Raji (cell line): ENCODE data around the gene DPM2.

Experiments used
- POLR2A ChIP-seq: IDR thresholded peaks from 2 replicates; pipeline ENCODE4 v1.6.1; 2011; ENCODE audit warnings: low read depth, low read length, control low read depth; ENCODE audit not compliant: insufficient read depth

Gene DPM2

DNA sequence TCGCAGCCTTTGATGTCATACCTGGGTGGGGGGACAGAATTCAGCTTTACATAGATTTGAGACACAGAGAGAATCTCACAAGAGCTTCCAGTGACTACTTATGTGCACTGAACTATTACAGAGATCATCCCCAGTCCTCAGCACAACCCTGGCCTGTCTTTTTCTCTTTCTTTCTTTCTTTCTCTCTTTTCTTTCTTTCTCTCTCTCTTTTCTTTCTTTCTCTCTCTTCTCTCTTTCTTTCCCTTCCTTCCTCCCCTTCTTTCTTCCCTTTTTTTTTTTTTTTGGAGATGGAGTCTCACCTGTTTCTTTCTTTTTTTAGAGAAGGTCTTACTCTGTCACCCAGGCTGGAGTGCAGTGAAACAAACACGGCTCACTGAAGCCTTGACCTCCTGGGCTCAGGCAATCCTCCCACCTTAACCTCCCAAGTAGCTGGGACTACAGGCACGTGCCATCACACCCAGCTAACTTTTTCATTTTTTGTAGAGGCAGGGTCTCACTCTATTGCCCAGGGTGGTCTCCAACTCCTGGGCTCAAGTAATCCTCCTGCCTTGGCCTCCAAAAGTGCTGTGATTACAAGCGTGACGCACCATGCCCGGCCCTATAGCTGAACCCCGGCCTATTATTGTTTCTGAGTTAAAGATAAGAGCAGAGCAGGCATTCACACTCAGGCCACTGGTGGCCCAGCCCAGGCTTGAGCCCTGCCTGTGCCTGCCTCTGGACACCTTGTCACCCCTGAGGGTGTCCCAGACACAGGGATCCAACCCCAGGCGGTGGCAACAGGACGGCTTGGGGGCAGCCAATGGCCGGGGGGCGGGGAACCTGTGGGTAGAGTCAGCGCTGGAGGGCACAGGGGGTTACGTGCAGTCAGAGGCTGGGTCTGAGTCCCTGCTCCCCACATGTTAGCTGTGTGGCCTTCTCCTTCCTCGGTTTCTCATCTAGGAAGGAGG, 11.4 kb downstream of the DPM2 start:
- no peak for TF ChIP-seq POLR2A

DNA sequence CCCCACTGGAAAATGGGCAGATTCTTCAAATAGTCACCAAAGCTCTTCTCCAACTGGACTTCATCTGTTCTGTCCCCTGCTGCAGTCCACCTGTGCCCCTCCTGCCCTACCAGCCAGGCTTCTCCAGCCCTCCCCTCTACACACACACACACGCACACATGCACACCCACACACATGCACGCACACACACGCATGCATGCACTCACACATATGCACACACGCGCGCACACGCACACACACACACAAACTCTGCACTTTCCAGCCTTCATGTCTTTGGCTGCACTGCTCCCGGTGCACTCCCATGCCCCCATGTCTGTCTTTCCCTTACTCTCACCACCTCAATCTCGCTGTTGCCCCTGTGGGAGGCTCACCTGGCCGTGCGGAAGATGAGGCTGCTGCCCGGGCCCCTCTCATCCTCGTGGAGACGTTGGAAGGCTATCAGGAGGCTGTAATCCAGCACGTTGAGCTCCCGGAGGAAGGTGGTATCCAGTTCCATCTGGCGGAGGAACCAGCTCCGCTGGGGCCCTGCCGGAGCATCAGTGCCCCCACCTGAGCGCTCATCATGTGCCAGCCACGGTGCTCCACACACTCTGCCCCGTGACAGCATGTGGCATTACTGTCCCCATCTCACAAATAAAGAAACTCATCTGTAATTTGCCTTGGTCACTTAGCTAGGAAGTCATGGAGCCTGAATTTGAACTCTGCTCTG, 12.8 kb downstream of the DPM2 start:
- no peak for TF ChIP-seq POLR2A

DNA sequence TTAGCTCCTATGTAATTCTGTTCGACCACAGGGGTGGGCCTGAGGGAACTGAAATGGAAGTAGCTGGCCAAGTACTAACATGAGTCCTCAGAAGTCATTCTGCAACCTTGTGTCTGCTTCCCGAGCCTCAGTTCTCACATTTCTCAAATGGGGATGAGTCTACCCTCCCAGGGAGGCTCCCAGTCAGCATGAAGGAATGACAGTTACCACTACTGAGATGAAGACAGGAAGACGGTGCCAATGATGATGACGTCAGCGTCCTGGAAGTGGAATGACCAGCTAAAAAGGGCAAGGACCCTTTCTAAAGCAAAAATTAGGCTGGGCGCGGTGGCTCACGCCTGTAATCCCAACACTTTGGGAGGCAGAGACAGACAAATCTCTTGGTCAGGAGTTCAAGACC, 13.9 kb downstream of the DPM2 start:
- TF ChIP-seq POLR2A: no peak

DNA sequence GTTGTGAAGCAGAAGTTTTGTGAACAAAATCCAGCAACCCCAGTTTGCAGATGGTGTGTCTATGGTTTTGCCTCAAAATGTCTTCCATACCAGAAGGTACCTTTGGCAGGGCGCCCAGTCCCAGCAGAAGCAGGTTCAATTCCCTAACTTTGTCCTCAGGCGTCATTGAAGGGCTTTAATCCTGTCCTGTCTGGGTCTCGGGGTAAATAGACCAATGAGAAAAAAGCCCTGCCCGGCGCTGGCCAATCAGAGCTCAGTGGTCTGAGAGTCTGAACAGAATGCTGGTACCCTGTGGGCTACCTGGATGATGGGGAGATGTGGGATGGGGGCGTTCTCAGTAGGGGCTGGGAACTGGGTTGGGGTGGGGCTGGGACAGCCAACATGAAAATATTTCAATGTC, 14.6 kb downstream of the DPM2 start:
- TF ChIP-seq POLR2A: no peak

DNA sequence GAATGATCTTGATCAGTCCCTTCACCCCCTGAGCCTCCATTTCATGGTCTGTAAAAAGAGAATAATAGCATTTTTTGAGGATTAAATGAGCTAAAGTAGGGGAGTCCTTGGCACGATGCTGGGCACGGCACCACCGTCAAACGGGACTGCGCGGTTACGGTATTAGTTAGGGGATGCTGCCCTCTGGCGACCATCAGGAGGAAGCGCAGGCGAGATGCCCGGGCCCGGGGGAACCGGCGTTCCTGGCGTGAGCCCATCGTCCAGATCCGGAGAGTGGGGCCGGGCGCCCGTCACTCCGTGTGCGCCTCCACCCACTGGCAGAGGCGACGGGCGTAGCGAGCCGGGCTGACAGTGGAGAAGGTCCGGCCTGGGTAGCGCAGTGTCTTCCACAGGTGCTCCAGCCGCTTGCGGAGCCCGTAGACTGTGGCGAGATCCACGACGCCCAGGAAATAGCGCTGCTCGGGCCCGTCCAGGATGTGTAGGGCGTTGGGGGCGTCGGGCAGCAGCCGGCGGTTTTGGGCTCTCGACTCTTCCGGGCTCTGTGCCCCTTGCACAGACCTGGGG, 16.0 kb downstream of the DPM2 start:
- TF ChIP-seq POLR2A: no peak

DNA sequence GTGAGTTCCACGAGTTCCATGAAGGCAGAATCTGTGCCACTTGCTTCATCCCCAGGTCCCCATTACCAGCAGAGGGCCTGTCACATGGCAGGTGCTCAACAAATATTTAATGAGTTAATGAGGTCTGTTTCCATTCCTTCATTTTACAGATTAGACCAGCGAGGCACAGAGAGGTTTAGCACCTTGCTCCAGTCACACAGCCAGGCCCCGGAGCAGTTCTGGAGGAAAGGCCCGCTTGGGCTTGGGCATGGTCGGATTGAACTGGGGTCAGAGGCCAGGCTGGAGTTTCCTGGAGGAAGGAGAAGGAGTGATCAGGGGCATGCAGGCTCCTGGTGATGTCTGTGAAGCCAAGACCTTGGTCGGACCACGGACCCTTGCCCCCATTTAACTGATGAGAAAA, 16.9 kb downstream of the DPM2 start:
- no peak for TF ChIP-seq POLR2A

DNA sequence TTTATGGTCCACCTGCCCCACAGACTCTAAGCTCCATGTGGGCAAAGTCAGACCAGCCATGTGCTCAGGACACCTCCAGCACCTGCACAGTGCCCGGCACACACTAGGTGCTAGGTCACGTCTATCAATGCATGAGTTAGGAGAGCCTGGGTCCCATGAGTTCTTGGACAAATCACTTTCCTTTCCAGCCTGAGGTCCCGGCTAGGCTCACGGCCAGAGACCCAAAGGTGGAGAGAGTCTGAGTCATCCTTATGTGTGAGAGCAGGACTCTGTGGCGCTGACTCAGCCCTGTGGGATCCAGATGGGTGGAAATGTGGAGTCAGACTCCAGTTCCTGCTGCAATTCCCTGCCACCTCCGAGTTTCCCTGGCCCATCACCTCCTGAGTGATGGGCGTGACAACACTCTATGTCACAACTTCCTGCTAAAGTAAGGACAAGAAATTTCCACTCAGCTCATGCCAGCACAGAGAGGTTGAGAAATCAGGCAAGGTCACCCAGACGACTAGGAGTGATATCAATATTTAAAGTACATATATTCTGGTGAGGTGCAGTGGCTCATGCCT, 18.3 kb downstream of the DPM2 start:
- TF ChIP-seq POLR2A: no peak

DNA sequence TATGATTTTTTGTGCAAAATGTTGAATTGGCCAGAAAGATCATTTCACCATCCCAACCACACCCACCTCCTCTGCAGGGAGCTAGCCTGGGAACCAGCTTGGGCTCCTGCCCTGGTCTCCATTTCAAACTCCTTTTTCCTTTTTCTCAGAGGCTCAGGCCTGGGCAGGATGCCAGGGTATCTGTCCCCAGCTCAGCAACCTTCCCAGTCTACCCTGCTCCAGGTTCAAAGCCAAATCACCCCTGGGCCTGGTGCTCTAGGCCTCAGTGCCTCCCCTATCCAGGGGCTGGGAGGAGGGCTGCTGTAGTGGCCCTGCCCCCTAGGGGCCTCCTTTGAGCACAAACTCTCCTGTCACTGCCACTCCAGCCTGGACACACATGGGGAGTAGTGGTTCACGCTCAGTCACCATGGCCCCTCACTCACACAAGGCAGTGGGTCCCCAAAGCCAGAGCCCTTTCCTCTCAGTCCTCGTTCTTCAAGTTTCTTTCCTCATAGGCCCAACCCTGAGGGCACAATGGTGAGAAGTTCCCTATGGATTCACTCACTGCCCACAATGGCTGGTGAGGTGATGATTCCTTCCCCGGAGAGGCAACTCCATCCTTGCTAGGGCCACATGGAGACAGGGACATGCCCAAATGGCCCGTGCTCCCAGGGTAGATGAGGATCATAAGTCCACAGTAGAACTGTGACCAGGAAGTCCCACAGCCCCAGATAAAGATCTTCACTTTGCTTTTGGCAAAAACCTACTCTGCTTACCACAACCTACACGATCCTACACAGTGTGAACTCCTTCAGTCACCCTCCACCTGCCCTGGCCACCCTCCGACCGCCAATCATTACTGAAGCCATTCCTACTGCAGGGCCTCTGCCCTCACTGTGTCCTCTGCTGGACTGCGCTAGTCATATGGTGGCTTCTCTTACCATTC, 19.2 kb downstream of the DPM2 start:
- no peak for TF ChIP-seq POLR2A

DNA sequence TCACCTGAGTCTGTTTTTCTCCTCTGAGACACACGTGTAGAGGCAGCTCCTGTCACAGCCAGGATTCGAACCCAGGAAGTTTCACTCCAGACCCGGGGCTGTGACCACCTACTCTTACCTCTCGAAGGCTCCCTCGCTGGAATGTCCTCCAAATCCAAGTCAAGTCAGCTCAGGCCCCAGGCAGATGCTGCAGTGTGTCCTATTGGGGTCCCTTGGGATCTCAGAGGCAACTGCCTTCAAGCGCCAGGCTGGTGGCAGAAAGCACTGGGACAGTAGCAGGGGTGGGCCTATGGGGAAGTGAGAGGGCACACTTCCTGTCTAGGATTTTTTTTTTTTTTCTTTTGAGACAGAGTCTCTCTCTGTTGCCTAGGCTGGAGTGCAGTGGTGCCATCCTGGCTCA, 20.1 kb downstream of the DPM2 start:
- TF ChIP-seq POLR2A: peak; percentile 39; the same call in 1 of the 2 replicates

DNA sequence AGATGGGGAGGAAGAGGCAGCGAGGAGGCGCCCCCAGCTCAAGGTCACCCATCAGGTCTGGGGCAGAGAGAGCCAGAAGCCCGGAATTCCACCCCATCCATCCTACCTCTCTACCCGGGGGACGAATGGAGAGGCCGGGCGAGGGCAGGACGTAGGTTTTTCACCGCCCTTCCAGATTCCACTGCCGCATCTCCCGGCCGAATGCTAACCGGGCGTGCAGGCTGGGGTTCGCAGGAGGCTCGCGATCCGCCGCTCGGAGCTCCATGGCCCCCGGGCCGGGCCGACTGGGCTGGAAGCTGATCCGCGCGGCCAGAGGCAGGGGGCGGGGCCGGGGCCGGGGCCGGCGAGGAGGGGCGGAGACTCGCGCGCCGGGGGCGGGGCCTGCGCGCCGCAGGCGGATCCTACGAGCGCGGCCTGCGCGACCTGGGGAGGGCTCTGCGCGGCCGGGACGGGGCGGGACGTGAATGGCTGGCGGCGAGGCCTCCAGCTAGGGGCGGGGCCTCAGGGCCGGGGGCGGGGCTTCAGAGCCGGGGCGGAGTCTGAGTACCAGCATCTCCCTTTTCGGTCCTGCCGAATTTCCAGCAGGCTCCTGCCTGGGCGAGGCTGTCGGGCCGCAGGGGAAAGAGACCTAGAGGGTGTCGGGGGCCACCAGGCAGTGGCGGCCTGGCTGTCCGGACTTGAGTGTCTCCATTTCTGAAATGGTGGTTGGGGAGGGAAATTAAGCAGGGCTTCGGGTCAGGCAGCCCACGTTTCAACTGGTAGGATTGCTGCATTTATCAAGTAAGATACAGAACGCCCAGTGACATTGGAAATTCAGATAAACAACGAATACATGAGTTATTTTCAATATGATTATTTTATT, 20.7 kb downstream of the DPM2 start, which contains the start of gene ST6GALNAC4:
Gene ST6GALNAC4 (minus strand): TSS at position 322 of the 862 bp plus-strand sequence. CDS start 622 bp downstream, outside the sequence.
- TF ChIP-seq POLR2A: peak; percentile 78

DNA sequence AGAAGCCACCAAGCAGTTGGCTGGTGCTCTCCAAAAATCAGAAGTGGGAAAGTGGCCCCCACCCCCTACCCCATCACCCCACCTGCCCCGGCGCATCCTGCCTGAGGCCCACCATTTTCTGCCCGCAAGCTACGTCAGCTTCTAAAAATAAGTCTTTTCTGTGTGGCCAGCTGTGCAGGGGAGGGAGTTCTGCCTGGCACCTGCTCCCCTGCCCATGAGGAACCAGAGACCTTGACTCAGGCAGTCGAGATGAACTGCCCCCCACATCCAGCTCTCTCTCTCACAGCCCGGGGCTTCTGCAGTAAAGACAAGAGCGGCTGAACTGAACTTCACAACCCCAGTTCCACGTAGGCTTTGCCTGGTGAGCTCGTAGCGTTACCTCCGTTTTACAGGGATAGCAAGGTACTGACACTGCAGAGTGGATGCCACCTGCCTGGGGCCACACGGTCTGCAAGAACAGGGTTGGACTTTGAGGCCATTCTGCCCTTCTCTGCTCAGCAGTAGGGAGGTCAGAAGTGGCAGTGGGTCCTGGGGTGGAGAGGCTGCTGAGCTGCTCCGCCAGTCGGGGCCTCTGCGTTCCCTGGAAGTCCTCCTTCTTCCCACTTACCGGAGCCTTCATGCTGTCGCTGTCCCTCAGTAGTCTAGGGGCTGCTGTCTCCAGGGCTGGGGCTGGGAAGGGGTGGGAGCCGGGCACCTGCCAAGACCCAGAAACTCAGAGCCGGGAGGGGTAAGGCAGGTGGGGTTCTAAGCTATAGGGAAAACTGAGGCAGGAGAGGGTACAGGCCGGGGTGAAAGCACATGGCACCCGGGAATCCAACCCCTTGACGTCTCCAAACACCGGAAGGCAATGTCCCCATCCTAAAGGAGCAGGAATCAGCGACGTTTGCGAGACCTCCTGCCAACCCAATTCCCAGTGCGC, 21.6 kb downstream of the DPM2 start:
- TF ChIP-seq POLR2A: peak; percentile 73

DNA sequence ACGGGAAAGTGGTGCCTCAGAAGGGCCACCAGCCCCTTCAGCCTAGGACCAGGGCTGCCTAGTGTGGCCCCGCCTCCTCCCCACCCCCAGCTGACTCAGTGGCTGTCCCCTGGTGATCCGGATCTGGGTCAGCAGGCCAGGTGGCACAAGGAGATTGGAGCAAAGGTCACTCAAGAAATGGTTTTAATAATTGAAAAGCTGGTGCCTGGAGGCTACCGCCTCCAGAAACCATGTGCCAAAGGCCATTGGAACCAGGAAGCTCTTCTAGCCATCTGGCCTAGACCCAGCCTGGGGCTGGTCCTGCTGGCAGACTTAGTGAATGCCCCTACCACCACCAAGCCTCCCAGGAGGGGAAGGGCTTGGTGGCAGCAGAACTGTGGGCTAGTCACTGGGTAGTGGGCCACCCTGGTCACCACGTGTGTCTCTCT, 22.3 kb downstream of the DPM2 start:
- TF ChIP-seq POLR2A: no peak
